Right lobe of liver (tissue), 6 donors: ENCODE data around the gene CACNA1S. TPM values are rescaled to one million over a fixed set of nuclear protein-coding genes. Genes with fewer than 3 reads are reported as not detected.

ENCODE experiments used
- ATAC-seq, 4 donors: fragments of 200-7000 bp; cut with Tn5 transposase; one replicate each; pipeline ENCODE4 v1.9.1; 2020; ENCODE audit warnings: mild to moderate bottlenecking in 4 of 4, moderate library complexity in 4 of 4
- DNase-seq, 3 donors: peaks; one replicate each; pipeline ENCODE4 v3.0.0-alpha.2; 2020
- H3K27ac ChIP-seq, 3 donors: fragments of 200-600 bp; one replicate each; pipeline ENCODE4 v1.8.0; 2022
- H3K27me3 ChIP-seq, 2 donors: fragments of 200-600 bp; one replicate each; pipeline ENCODE4 v1.8.0; 2022
- H3K36me3 ChIP-seq, 4 donors: fragments of 200-600 bp; sonication (generic) in 1 of 4; one replicate each; pipeline versions ENCODE4 v1.5.1 to v1.8.0; 2017 to 2022; ENCODE audit warnings: control low read depth in 1 of 4
- H3K4me1 ChIP-seq, 4 donors: fragments of 200-600 bp; sonication (generic) in 1 of 4; one replicate each; pipeline versions ENCODE4 v1.5.1 to v1.8.0; 2017 to 2022; ENCODE audit warnings: control low read depth in 1 of 4
- H3K4me3 ChIP-seq, 3 donors: fragments of 200-600 bp; one replicate each; pipeline ENCODE4 v1.8.0; 2022
- H3K9me3 ChIP-seq, 4 donors: fragments of 200-600 bp; sonication (generic) in 1 of 4; one replicate each; pipeline versions ENCODE4 v1.5.1 to v1.8.0; 2017 to 2022; ENCODE audit warnings: control low read depth in 1 of 4
- POLR2A ChIP-seq: fragments of 450-650 bp; IDR thresholded peaks from one replicate; pipeline ENCODE4 v1.6.1; 2017; ENCODE audit warnings: antibody characterized with exemption, mild to moderate bottlenecking
- WGBS: methylation state at CpG from one replicate; pipeline ENCODE4 v1.1.6; 2018; ENCODE audit warnings: low coverage, low lambda C conversion rate; ENCODE audit not compliant: insufficient coverage; ENCODE audit errors: missing lambda C conversion rate; 5-methylcytosine and 5-hydroxymethylcytosine counted together
- intact Hi-C, 2 donors: fragments of 100-400 bp; cut with DNase I; formaldehyde crosslinking; loops; one replicate each; pipeline versions ENCODE4 v1.11.2 to v1.14.1; 2022
- total RNA-seq, 6 experiments: library from RNA; depleted of rRNA in 2 of 6; stranded (reverse); fragments of >200 nt in 2 of 6; fragmentation: NEBNext Ultra II Directional in 3 of 6; extraction: Animal tissue kit (Norgen Biotek cat#: 25700) in 3 of 6; gene quantifications; one replicate each; pipeline versions ENCODE4 v1.1.0 to v1.2.4, GENCODE V29; 2016 to 2023
- TF ChIP-seq, protein P1 (sequence below), 4 donors: fragments of 200-600 bp in 3 of 4; fragments of 450-650 bp in 1 of 4; IDR thresholded peaks; one replicate each; pipeline versions ENCODE4 v1.5.1 to v1.8.0; 2016 to 2022; ENCODE audit warnings: antibody characterized with exemption in 4 of 4, mild to moderate bottlenecking in 2 of 4
- donor health status: DM: no; HTN: yes; CAD: no.
- donor health status: DM: no; HTN: no; CAD: no.
- donor health status: DM: no; HTN: no; CAD: no.
- donor health status: DM: no; HTN: yes; CAD: no.
- donor health status: DM: no; HTN: yes; CAD: no.

The CACNA1S gene
- total RNA-seq, 6 experiments from 2014 or later: 0.12 TPM; not detected in 5

DNA sequence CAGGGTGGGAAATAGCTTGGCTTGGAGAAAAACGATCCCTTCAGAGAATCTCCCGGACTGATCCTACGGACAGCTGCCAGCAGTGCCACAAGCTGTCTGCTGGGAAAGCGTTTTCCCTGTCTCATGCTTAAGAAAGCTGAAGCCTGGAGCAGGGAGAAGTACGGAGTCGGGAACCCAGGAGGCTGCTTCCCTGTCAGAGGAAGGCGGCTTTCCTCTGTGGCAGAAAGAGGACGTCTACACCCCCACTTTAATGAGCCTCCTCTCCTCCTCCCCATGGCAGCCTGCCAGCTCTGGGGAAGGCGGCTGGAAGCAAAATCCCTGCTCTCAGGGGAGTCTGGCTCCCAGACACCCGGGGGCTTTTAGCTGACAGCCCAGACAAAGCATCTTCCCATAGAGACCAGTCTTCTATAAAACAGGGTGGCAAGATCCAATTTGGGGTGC is 96.0 kb downstream of the CACNA1S start:
- H3K27me3 ChIP-seq: no peaks in the 10 kb centered on the region
- DNase-seq (no peak), ATAC-seq (no peak)
- TF ChIP-seq, protein P1, sequence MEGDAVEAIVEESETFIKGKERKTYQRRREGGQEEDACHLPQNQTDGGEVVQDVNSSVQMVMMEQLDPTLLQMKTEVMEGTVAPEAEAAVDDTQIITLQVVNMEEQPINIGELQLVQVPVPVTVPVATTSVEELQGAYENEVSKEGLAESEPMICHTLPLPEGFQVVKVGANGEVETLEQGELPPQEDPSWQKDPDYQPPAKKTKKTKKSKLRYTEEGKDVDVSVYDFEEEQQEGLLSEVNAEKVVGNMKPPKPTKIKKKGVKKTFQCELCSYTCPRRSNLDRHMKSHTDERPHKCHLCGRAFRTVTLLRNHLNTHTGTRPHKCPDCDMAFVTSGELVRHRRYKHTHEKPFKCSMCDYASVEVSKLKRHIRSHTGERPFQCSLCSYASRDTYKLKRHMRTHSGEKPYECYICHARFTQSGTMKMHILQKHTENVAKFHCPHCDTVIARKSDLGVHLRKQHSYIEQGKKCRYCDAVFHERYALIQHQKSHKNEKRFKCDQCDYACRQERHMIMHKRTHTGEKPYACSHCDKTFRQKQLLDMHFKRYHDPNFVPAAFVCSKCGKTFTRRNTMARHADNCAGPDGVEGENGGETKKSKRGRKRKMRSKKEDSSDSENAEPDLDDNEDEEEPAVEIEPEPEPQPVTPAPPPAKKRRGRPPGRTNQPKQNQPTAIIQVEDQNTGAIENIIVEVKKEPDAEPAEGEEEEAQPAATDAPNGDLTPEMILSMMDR (IDR thresholded peaks at IDR 0.05): no peak
- no peak for TF ChIP-seq POLR2A
- WGBS: 46% methylated on average over 5 of the region's 10 CpGs
- no peak overlapping the region for H3K27ac ChIP-seq
- peaks cover 0 to 19% (median 0%) of the 10 kb centered on the region in 4 donors for H3K4me1 ChIP-seq
- no peaks in the 10 kb centered on the region for H3K36me3 ChIP-seq
- no peaks in the 10 kb centered on the region for H3K9me3 ChIP-seq
- intact Hi-C loops: no loop called here
- no peak overlapping the region for H3K4me3 ChIP-seq

DNA sequence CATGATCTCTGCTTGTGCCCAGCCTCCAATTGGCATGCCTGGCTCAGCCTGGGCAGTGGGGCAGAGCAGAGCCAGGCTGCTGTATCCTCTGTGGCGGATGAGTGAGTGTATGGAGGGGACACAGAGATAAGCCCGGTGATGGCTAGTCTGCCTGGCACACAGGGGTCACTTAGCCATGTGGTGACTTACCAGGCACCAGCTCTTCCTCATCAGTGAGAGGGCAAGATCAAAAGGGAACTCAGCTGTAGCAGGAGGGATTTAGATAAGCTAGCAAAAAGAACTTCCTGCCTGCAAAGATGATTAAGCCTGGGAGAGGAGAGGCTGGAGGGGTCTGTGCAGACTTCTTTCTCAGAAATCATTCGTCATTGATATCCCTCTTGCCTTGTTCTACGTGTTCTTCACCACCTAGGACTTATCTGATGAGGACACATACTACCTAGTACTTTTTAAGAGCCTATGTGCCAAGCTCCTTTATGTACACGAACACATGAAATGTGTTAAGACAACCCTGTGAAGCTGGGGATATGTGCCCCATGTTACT is 96.6 kb downstream of the CACNA1S start:
- no peak for ATAC-seq
- intact Hi-C loops: no loop called here
- Histone ChIP-seq H3K36me3 (no peaks in the 10 kb centered on the region), H3K27ac (no peak overlapping the region), H3K4me3 (no peak overlapping the region), H3K4me1 (peaks cover 0 to 19% (median 0%) of the 10 kb centered on the region in 4 donors), H3K9me3 (no peaks in the 10 kb centered on the region), H3K27me3 (no peaks in the 10 kb centered on the region)
- no peak for DNase-seq
- WGBS: 32% methylated on average over 4 of the region's 5 CpGs
- TF ChIP-seq POLR2A: no peak
- TF ChIP-seq, protein P1 (IDR thresholded peaks at IDR 0.05): no peak

DNA sequence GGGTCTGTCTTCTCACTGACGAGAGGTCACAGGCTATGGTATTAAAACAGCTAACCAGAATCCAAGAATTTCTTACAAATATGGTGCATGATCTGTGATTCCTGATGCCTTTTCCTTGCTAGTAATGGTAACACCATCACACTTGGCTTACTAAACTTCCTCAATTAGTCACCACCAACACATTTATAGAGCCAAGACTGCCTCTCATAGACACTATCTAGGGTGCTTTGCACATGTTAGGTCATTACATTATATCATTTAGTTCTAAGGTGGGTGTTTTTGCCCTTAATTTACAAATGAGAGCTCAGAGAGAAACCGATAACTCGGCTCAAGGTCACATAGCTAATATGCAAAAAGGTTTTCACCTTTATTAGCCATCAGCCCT is 97.4 kb downstream of the CACNA1S start:
- Histone ChIP-seq H3K36me3 (no peaks in the 10 kb centered on the region), H3K4me1 (peaks cover 0 to 15% (median 0%) of the 10 kb centered on the region in 4 donors), H3K9me3 (no peaks in the 10 kb centered on the region), H3K27me3 (no peaks in the 10 kb centered on the region), H3K4me3 (no peak overlapping the region), H3K27ac (no peak overlapping the region)
- intact Hi-C loops: no loop called here
- TF ChIP-seq POLR2A: no peak
- TF ChIP-seq, protein P1 (IDR thresholded peaks at IDR 0.05): no peak
- DNase-seq: no peak
- no peak for ATAC-seq
- 83% methylated on average over 3 of the region's 3 CpGs for WGBS

DNA sequence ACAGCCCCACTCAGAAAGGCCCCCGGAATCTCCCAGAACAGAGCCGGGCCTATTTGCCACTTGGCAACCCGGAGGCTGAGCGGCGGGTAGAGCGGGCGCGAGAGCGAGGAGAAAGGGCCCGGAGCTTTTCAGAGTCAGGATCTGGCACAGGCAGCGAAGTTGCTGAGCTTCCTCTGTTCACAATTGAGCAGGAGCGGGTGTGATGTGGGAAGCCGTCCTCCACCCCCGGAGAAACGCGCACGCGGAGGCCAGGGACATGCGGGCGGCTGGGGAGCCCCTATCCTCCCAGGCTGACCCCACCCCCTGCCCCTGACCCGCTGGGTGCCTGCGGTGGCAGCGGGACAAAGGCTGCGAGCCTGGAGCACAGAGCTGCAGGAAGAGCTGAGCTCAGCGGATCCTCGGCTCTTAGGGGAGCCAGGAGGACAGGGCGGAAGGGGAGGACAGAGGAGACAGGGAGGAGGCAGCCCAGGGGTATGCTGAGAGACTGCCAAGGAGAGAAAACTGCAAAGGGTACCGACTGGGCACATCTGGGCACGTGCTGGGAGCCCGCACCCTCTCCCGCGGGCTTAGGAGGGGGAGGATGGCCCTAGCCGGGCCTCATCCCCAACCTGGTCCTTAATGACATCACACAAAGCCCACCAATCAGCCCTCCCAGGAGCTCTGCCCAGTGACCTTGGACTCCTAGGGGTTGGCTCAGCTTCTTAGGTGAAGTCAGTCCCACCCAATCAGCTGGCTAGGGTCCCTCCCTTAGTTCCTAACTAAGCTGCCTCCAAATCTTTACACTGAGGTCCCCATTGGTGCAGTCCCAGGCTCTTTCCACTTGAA is 98.0 kb downstream of the CACNA1S start:
- no peak overlapping the region for H3K4me3 ChIP-seq
- WGBS: 53% methylated on average over 5 of the region's 33 CpGs
- peak; percentile 20 to 45 (median 36) for ATAC-seq
- intact Hi-C loops: no loop called here
- no peaks in the 10 kb centered on the region for H3K9me3 ChIP-seq
- no peak for TF ChIP-seq POLR2A
- TF ChIP-seq, protein P1 (IDR thresholded peaks at IDR 0.05): no peak
- peaks cover 0 to 9% (median 0%) of the 10 kb centered on the region in 4 donors for H3K4me1 ChIP-seq
- no peak overlapping the region for H3K27ac ChIP-seq
- no peak for DNase-seq
- H3K27me3 ChIP-seq: no peaks in the 10 kb centered on the region
- H3K36me3 ChIP-seq: no peaks in the 10 kb centered on the region
